Transverse colon (tissue), 3 donors: ENCODE results near the gene KLF1.

Experiments
- CTCF ChIP-seq, 5 experiments: fragments of 200-600 bp in 3 of 5; fragments of 450-650 bp in 2 of 5; sonication (generic) in 3 of 5; IDR thresholded peaks; 1 replicate in 2 of 5; 2 replicates in 3 of 5; pipeline ENCODE4 v1.5.1; 2016 to 2017; ENCODE audit warnings: antibody characterized with exemption in 5 of 5, inconsistent platforms in 3 of 5, mild to moderate bottlenecking in 2 of 5, moderate library complexity in 1 of 5
- POLR2A ChIP-seq: fragments of 450-650 bp; IDR thresholded peaks from one replicate; pipeline ENCODE4 v1.6.1; 2016; ENCODE audit warnings: antibody characterized with exemption, mild to moderate bottlenecking, moderate library complexity

- TF ChIP-seq CTCF (IDR thresholded peaks at IDR 0.05) (no peak), POLR2A (no peak)
Observed at GRCh38 chr19:12893582-12893981, 6.6 kb upstream of the KLF1 start.
